DOHH2 (cell line): ENCODE data around the gene SIPA1L2.

Experiments
- CTCF ChIP-seq: fragments of 200-600 bp; sonication (generic); IDR thresholded peaks from one replicate; pipeline ENCODE4 v1.5.1; 2014; ENCODE audit warnings: antibody characterized with exemption, mild to moderate bottlenecking, low read depth, low read length; ENCODE audit not compliant: poor library complexity, severe bottlenecking
- EZH2phosphoT487 ChIP-seq: fragments of 200-600 bp; sonication (generic); IDR thresholded peaks from 2 replicates; pipeline ENCODE4 v1.6.1; 2017; ENCODE audit warnings: borderline replicate concordance, mild to moderate bottlenecking, antibody characterized with exemption, low read length, moderate library complexity, mixed read lengths

DNA sequence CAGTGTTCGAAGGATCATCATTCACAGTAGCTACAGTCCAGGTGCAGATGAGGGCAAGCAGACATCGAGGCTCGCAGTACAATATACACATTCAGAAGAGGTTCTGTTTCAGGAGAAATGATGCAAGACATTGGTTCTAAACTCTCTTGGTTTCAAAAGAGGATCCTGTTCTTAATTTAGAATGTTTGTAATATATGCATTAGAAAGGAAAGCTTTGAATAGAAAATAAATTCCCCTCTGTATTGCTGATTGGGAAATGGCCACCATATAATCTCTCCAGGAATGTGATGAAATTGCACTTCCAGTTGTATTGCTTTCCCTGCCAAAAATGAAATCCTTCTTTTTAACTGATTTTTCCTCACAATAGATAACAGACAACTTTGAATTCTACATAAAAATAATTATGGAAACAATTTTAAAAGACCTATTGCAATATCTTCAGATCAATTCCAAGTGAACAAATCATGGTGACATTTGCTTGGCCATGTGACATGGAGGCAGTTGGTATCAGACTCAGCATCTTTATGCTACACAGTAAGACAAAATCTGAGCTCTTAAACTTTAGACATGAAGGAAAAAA is 27.6 kb upstream of the SIPA1L2 start:
- TF ChIP-seq CTCF (no peak), EZH2phosphoT487 (no peak)
